A549 (cell line): ENCODE data around the gene MNX1.

Source experiments
- FOSL2 ChIP-seq, 2 experiments: fragments of 450-650 bp in 1 of 2; fragments of >200 bp in 1 of 2; sonication (Bioruptor Twin) in 1 of 2; formaldehyde crosslinking; IDR thresholded peaks; 2 replicates each; pipeline versions ENCODE4 v1.5.0 to v1.6.1; 2016 to 2020; ENCODE audit warnings: mild to moderate bottlenecking in 1 of 2, moderate library complexity in 1 of 2
- JUNB ChIP-seq: fragments of >200 bp; sonication (Bioruptor Twin); formaldehyde crosslinking; IDR thresholded peaks from 2 replicates; pipeline ENCODE4 v1.6.1; 2016
- POLR2A ChIP-seq: IDR thresholded peaks from 2 replicates; pipeline ENCODE4 v1.6.1; 2012; ENCODE audit warnings: mild to moderate bottlenecking, low read length
- TF ChIP-seq, protein P1 (sequence below): fragments of >200 bp; sonication (Bioruptor Twin); formaldehyde crosslinking; IDR thresholded peaks from 3 replicates; pipeline ENCODE4 v1.5.1; 2016

DNA sequence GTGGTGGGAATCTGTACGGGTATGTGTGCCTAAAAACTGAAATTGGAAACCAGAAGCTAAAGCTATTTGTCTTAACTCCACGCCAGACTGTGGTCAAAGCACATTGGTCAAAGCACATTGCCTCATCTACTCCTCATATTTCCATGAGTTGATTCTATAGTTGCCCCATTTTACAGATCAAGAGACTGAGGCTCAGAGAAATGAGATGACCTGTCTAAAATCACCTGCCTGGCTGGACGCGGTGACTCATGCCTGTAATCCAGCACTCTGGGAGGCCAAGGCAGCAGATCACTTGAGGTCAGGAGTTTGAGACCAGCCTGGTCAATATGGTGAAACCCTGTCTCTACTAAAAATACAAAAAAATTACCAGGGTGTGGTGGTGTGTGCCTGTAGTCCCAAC is 21.7 kb upstream of the MNX1 start:
- TF ChIP-seq POLR2A, result no peak
- no peak for TF ChIP-seq JUNB
- TF ChIP-seq FOSL2 (IDR thresholded peaks at IDR 0.05), result no peak
- TF ChIP-seq FOSL2 (CRISPR knock-in tag; IDR thresholded peaks at IDR 0.05), result no peak
- TF ChIP-seq, protein P1, sequence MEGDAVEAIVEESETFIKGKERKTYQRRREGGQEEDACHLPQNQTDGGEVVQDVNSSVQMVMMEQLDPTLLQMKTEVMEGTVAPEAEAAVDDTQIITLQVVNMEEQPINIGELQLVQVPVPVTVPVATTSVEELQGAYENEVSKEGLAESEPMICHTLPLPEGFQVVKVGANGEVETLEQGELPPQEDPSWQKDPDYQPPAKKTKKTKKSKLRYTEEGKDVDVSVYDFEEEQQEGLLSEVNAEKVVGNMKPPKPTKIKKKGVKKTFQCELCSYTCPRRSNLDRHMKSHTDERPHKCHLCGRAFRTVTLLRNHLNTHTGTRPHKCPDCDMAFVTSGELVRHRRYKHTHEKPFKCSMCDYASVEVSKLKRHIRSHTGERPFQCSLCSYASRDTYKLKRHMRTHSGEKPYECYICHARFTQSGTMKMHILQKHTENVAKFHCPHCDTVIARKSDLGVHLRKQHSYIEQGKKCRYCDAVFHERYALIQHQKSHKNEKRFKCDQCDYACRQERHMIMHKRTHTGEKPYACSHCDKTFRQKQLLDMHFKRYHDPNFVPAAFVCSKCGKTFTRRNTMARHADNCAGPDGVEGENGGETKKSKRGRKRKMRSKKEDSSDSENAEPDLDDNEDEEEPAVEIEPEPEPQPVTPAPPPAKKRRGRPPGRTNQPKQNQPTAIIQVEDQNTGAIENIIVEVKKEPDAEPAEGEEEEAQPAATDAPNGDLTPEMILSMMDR, result no peak
